Fibroblast of skin of abdomen (primary cell): ENCODE results near the gene IL17D. TPM values are rescaled to one million over a fixed set of nuclear protein-coding genes. Genes with fewer than 3 reads are reported as not detected.
"Not testable (repeated sequence)": the region's sequence is repeated elsewhere in the genome, so short reads cannot be mapped to it uniquely, and the experiment has no call there.

Source experiments
- DNase-seq: peaks from one replicate; pipeline ENCODE4 v3.0.0-alpha.2; 2013
- polyA plus RNA-seq, 2 experiments: library from polyadenylated mRNA; unstranded; fragments of 120-200 nt; gene quantifications; one replicate each; pipeline ENCODE4 v1.2.1, GENCODE V29; 2013; ENCODE audit not compliant: insufficient read length in 2 of 2

Gene IL17D
- 4.0 TPM for polyA plus RNA-seq (2013, experiment 1 of 2; ENCODE audit: insufficient read length)
- polyA plus RNA-seq (2013, experiment 2 of 2; ENCODE audit: insufficient read length), result 4.1 TPM

GRCh38 chr13:20702915-20703779 lies at the start of gene IL17D:
Gene IL17D (plus strand): TSS chr13:20703699. CDS start chr13:20704002, 303 bp downstream.
- no peak for DNase-seq

GRCh38 chr13:20654156-20654555 lies 49.3 kb upstream of the IL17D start:
- DNase-seq, result no peak

GRCh38 chr13:20658451-20659040 lies 45.0 kb upstream of the IL17D start:
- no peak for DNase-seq

- DNase-seq, result no peak
Measured at GRCh38 chr13:20664351-20664750, 39.1 kb upstream of the IL17D start.

GRCh38 chr13:20666948-20667347 lies 36.6 kb upstream of the IL17D start:
- DNase-seq, result no peak

- DNase-seq, result no peak
Measured at GRCh38 chr13:20667857-20668437, 35.6 kb upstream of the IL17D start.

GRCh38 chr13:20669162-20669561 lies 34.3 kb upstream of the IL17D start:
- no peak for DNase-seq

- no peak for DNase-seq
Measured at GRCh38 chr13:20671789-20672188, 31.7 kb upstream of the IL17D start.

- DNase-seq, result peak; percentile 7
Measured at GRCh38 chr13:20672772-20673171, 30.7 kb upstream of the IL17D start.

GRCh38 chr13:20673715-20674114 lies 29.8 kb upstream of the IL17D start:
- DNase-seq, result no peak

GRCh38 chr13:20676213-20676612 lies 27.3 kb upstream of the IL17D start:
- no peak for DNase-seq

GRCh38 chr13:20678606-20679005 lies 24.9 kb upstream of the IL17D start:
- not testable (repeated sequence) for DNase-seq

- DNase-seq, result no peak
Measured at GRCh38 chr13:20679879-20680278, 23.6 kb upstream of the IL17D start.

GRCh38 chr13:20680416-20681080 lies 23.0 kb upstream of the IL17D start:
- no peak for DNase-seq

GRCh38 chr13:20681481-20681880 lies 22.0 kb upstream of the IL17D start:
- peak; percentile 90 for DNase-seq

- no peak for DNase-seq
Measured at GRCh38 chr13:20682061-20682460, 21.4 kb upstream of the IL17D start.

- DNase-seq, result no peak
Measured at GRCh38 chr13:20684041-20684440, 19.5 kb upstream of the IL17D start.

- DNase-seq, result no peak
Measured at GRCh38 chr13:20684546-20684945, 19.0 kb upstream of the IL17D start.

GRCh38 chr13:20685092-20685491 lies 18.4 kb upstream of the IL17D start:
- no peak for DNase-seq

GRCh38 chr13:20686167-20686566 lies 17.3 kb upstream of the IL17D start:
- DNase-seq, result no peak

- DNase-seq, result no peak
Measured at GRCh38 chr13:20686863-20687579, 16.5 kb upstream of the IL17D start.

- no peak for DNase-seq
Measured at GRCh38 chr13:20689291-20689690, 14.2 kb upstream of the IL17D start.
